Loucy (cell line): ENCODE data around the gene TBC1D22A.
A peak's percentile ranks its signal among the peaks of the same experiment; 100 is the strongest.

Experiments
- H2AFZ ChIP-seq: fragments of 200-600 bp; sonication (generic); 2 replicates; pipeline ENCODE4 v1.6.0; 2016; ENCODE audit warnings: antibody characterized with exemption, mild to moderate bottlenecking, low read length, moderate library complexity
- H3F3A ChIP-seq: fragments of 200-600 bp; 2 replicates; pipeline ENCODE4 v1.6.0; 2016; ENCODE audit warnings: antibody characterized with exemption, low read depth, mild to moderate bottlenecking
- H3K27me3 ChIP-seq: fragments of 200-600 bp; sonication (generic); 2 replicates; pipeline ENCODE4 v1.6.1; 2014; ENCODE audit warnings: low read length, mild to moderate bottlenecking; ENCODE audit not compliant: insufficient read depth, poor library complexity, severe bottlenecking
- H3K36me3 ChIP-seq: fragments of 200-600 bp; sonication (generic); 2 replicates; pipeline ENCODE4 v1.6.1; 2016; ENCODE audit warnings: low read length; ENCODE audit not compliant: insufficient read depth
- H3K4me1 ChIP-seq: fragments of 200-600 bp; sonication (generic); 2 replicates; pipeline ENCODE4 v1.5.1; 2014; ENCODE audit warnings: low read length, mild to moderate bottlenecking; ENCODE audit not compliant: insufficient read depth, poor library complexity, severe bottlenecking
- H3K4me2 ChIP-seq: fragments of 200-600 bp; sonication (generic); 2 replicates; pipeline ENCODE4 v1.6.0; 2014; ENCODE audit warnings: antibody characterized with exemption, low read length, low read depth, mild to moderate bottlenecking; ENCODE audit not compliant: poor library complexity, severe bottlenecking
- H3K4me3 ChIP-seq: fragments of 200-600 bp; sonication (generic); 2 replicates; pipeline ENCODE4 v1.5.1; 2014; ENCODE audit warnings: low read length, mild to moderate bottlenecking, mixed read lengths; ENCODE audit not compliant: poor library complexity, severe bottlenecking
- H3K79me2 ChIP-seq: fragments of 200-600 bp; sonication (generic); 2 replicates; pipeline ENCODE4 v1.6.1; 2014; ENCODE audit warnings: low read length; ENCODE audit not compliant: insufficient read depth
- H3K9ac ChIP-seq: fragments of 200-600 bp; sonication (generic); 2 replicates; pipeline ENCODE4 v1.6.0; 2014; ENCODE audit warnings: mild to moderate bottlenecking, low read depth, low read length, moderate library complexity; ENCODE audit not compliant: poor library complexity, severe bottlenecking
- H3K9me2 ChIP-seq: fragments of 200-600 bp; sonication (generic); replicated peaks from 2 replicates; pipeline ENCODE4 v1.6.1; 2016; ENCODE audit warnings: low read depth, low read length, mixed read lengths
- H3K9me3 ChIP-seq: fragments of 200-600 bp; sonication (generic); 2 replicates; pipeline ENCODE4 v1.6.1; 2014; ENCODE audit warnings: mild to moderate bottlenecking, antibody characterized with exemption, low read length, low read depth; ENCODE audit not compliant: insufficient read depth
- H4K20me1 ChIP-seq: fragments of 200-600 bp; sonication (generic); 2 replicates; pipeline ENCODE4 v1.6.0; 2014; ENCODE audit warnings: antibody characterized with exemption, low read length, mild to moderate bottlenecking; ENCODE audit not compliant: insufficient read depth, poor library complexity, severe bottlenecking
- EZH2phosphoT487 ChIP-seq: fragments of 200-600 bp; IDR thresholded peaks from 2 replicates; pipeline ENCODE4 v1.6.1; 2018; ENCODE audit warnings: antibody characterized with exemption, mild to moderate bottlenecking, moderate library complexity, borderline replicate concordance
- TF ChIP-seq, protein P1 (sequence below): fragments of 200-600 bp; sonication (generic); conservative IDR thresholded peaks from 2 replicates; pipeline ENCODE4 v1.5.1; 2014; ENCODE audit warnings: mild to moderate bottlenecking, antibody characterized with exemption, low read length

The TBC1D22A gene

DNA sequence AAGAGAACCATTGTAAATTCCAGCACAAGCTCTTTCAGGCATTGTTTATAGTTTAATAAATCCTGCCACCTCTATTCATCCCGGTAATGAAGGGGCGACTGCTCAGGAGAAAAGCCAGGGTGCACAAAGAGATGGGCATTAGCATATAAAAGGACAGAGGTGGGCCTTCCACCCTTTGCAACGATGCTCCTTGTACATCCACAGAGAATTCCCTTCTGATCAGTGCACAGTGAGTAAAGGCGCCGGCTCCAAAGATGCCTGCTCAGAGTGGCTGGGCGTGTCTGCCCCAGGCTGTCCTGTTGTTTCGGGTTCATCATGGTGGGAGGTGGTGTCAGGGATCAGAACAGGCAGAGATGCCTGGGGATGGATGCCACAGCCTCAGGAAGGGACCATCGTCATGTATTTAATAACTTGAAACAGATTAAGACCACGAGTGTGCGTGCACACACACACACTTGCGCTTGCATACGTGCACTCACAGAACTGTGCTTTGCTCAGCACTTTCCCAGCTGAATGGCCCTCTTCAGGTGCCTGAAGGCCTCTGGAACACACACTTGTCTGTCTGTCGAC, 305.0 kb downstream of the TBC1D22A start:
- Histone ChIP-seq H3K4me3 (no peak overlapping the region), H3K4me2 (no peak overlapping the region), H3K36me3 (peaks cover 10% of the 10 kb centered on the region; the same call in 1 of the 2 replicates), H4K20me1 (peaks cover 8% of the 10 kb centered on the region), H3F3A (no peaks in the 10 kb centered on the region), H3K9ac (no peak overlapping the region), H3K79me2 (peaks cover 27% of the 10 kb centered on the region; the same call in 1 of the 2 replicates), H3K4me1 (peaks cover 10% of the 10 kb centered on the region), H3K9me3 (no peaks in the 10 kb centered on the region), H3K27me3 (no peaks in the 10 kb centered on the region), H2AFZ (no peak overlapping the region), H3K9me2 (no peaks in the 10 kb centered on the region)
- TF ChIP-seq EZH2phosphoT487, result no peak
- TF ChIP-seq, protein P1, sequence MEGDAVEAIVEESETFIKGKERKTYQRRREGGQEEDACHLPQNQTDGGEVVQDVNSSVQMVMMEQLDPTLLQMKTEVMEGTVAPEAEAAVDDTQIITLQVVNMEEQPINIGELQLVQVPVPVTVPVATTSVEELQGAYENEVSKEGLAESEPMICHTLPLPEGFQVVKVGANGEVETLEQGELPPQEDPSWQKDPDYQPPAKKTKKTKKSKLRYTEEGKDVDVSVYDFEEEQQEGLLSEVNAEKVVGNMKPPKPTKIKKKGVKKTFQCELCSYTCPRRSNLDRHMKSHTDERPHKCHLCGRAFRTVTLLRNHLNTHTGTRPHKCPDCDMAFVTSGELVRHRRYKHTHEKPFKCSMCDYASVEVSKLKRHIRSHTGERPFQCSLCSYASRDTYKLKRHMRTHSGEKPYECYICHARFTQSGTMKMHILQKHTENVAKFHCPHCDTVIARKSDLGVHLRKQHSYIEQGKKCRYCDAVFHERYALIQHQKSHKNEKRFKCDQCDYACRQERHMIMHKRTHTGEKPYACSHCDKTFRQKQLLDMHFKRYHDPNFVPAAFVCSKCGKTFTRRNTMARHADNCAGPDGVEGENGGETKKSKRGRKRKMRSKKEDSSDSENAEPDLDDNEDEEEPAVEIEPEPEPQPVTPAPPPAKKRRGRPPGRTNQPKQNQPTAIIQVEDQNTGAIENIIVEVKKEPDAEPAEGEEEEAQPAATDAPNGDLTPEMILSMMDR, result no peak

DNA sequence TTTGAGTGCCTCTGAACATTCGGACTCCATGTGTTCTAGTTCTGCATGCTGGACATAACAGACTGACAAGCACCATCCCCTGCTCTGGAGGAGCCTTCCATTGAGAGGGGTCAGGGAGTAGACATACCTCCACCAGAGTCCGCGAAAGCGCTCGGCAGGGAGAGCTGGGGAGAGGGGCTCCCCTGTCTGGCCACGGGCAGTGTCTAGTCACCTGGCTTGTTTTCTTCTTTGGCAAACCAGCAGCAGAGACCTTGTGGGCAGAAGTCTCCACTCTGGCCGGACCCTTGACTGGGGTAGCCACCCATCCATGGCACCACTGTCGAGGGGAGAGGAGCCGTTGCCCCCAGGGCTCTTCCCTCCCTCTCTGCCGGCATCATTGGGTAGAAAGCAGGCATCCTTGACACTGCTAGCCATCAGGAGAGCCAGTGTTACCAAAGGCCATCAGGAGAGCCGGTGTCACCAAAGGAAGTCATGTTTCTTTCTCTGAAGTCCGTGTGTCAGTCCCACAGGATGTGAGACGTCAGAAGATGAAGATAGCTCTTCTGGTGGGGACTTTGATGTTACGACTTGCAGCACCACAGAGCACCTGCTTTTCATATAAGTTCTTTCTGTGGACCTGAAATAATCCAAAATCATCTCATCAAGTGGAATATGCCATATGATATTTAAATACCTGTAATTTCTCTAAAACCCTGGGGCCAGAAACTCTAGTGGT, 305.6 kb downstream of the TBC1D22A start:
- Histone ChIP-seq H3K4me3 (no peak overlapping the region), H3K4me1 (peaks cover 10% of the 10 kb centered on the region), H3F3A (no peaks in the 10 kb centered on the region), H3K9ac (no peak overlapping the region), H3K79me2 (peaks cover 30% of the 10 kb centered on the region; the same call in 1 of the 2 replicates), H2AFZ (no peak overlapping the region), H3K9me2 (no peaks in the 10 kb centered on the region), H3K27me3 (no peaks in the 10 kb centered on the region), H4K20me1 (peaks cover 8% of the 10 kb centered on the region), H3K9me3 (no peaks in the 10 kb centered on the region), H3K4me2 (peak overlapping the region; percentile 25), H3K36me3 (peaks cover 5% of the 10 kb centered on the region; the same call in 1 of the 2 replicates)
- TF ChIP-seq, protein P1, result no peak
- TF ChIP-seq EZH2phosphoT487, result no peak

DNA sequence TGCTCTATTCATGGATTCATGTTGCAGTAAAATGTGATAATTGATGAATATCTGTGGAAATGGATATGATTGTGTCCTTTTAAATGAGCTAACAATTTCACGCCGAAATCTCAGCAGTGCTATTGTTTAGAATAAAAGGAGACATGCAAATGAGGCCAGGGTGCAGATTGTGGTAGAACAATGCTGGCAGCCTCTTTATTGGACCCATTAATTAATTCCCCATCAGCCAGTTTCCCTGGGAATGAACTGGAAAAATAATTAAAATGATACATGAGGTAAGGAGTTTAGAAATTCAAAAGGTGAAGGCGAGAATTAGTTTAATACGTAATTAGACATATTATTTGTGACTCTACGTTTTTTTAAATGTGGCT, 306.2 kb downstream of the TBC1D22A start:
- TF ChIP-seq EZH2phosphoT487, result no peak
- TF ChIP-seq, protein P1, result no peak
- no peaks in the 10 kb centered on the region for H3F3A ChIP-seq

More for the DNA sequence above, 306.2 kb downstream of the TBC1D22A start:
- Histone ChIP-seq H3K4me1 (peaks cover 10% of the 10 kb centered on the region), H3K4me3 (no peak overlapping the region), H3K9me3 (no peaks in the 10 kb centered on the region), H3K4me2 (peak overlapping the region; percentile 25), H3K9me2 (no peaks in the 10 kb centered on the region), H3K27me3 (no peaks in the 10 kb centered on the region), H3K79me2 (peaks cover 30% of the 10 kb centered on the region; the same call in 1 of the 2 replicates), H4K20me1 (peaks cover 8% of the 10 kb centered on the region), H2AFZ (no peak overlapping the region), H3K9ac (no peak overlapping the region), H3K36me3 (peaks cover 3% of the 10 kb centered on the region; the same call in 1 of the 2 replicates)
